K562 (cell line): ENCODE data around the gene PACS2. TPM values are rescaled to one million over a fixed set of nuclear protein-coding genes. Genes with fewer than 3 reads are reported as not detected.

Source experiments
- ASH1L ChIP-seq: fragments of 450-650 bp; IDR thresholded peaks from 2 replicates; pipeline ENCODE4 v1.6.1; 2018; ENCODE audit warnings: borderline replicate concordance, mild to moderate bottlenecking, low read depth; ENCODE audit not compliant: partially characterized antibody
- BCL6 ChIP-seq: fragments of 250-450 bp; sonication (Bioruptor Pico); IDR thresholded peaks from 2 replicates; pipeline ENCODE4 v1.4.0; 2020
- CBX2 ChIP-seq: fragments of 200-600 bp; sonication (generic); IDR thresholded peaks from one replicate; pipeline ENCODE4 v1.6.1; 2012; ENCODE audit warnings: mild to moderate bottlenecking, low read length, inconsistent platforms; ENCODE audit not compliant: insufficient read depth, poor library complexity, severe bottlenecking
- CTBP1 ChIP-seq: fragments of 450-650 bp; IDR thresholded peaks from 2 replicates; pipeline ENCODE4 v1.6.1; 2016; ENCODE audit warnings: borderline replicate concordance
- GABPB1 ChIP-seq: sonication (generic); formaldehyde crosslinking; IDR thresholded peaks from 2 replicates; pipeline ENCODE4 v1.8.0; 2022; ENCODE audit warnings: mild to moderate bottlenecking, missing genetic modification reagents
- GATAD2B ChIP-seq: fragments of 450-650 bp; IDR thresholded peaks from 2 replicates; pipeline ENCODE4 v1.6.1; 2017; ENCODE audit warnings: mild to moderate bottlenecking, borderline replicate concordance
- HLTF ChIP-seq: fragments of 450-650 bp; IDR thresholded peaks from 2 replicates; pipeline ENCODE4 v1.6.1; 2016
- HMGXB4 ChIP-seq: sonication (generic); formaldehyde crosslinking; IDR thresholded peaks from 2 replicates; pipeline ENCODE4 v1.8.1; 2023; ENCODE audit warnings: mild to moderate bottlenecking, missing genetic modification reagents
- KDM1A ChIP-seq, 2 experiments: fragments of 450-650 bp; IDR thresholded peaks; 2 replicates each; pipeline ENCODE4 v1.6.1; 2016; ENCODE audit warnings: mild to moderate bottlenecking in 2 of 2
- KLF13 ChIP-seq: fragments of 450-650 bp; IDR thresholded peaks from 2 replicates; pipeline ENCODE4 v1.6.1; 2016; ENCODE audit warnings: missing genetic modification characterization, low read depth, mild to moderate bottlenecking, missing compliant biosample characterization, moderate library complexity, borderline replicate concordance
- KLF16 ChIP-seq: IDR thresholded peaks from 2 replicates; pipeline ENCODE4 v1.6.1; 2016; ENCODE audit warnings: antibody characterized with exemption
- MEF2A ChIP-seq: IDR thresholded peaks from 2 replicates; pipeline ENCODE4 v1.6.1; 2011; ENCODE audit warnings: low read depth, mild to moderate bottlenecking, low read length, moderate library complexity; ENCODE audit not compliant: control insufficient read depth
- NCOR1 ChIP-seq: fragments of 450-650 bp; IDR thresholded peaks from 2 replicates; pipeline ENCODE4 v1.6.1; 2016; ENCODE audit warnings: mild to moderate bottlenecking, moderate library complexity
- NFRKB ChIP-seq: fragments of 450-650 bp; IDR thresholded peaks from 2 replicates; pipeline ENCODE4 v1.6.1; 2016; ENCODE audit warnings: low read depth
- NFXL1 ChIP-seq: fragments of 450-650 bp; formaldehyde crosslinking; IDR thresholded peaks from 2 replicates; pipeline ENCODE4 v1.4.0; 2021; ENCODE audit warnings: mild to moderate bottlenecking
- POU5F1 ChIP-seq: fragments of 150-350 bp; IDR thresholded peaks from 2 replicates; pipeline ENCODE4 v1.6.1; 2014; ENCODE audit warnings: borderline replicate concordance, low read length, low read depth, mild to moderate bottlenecking; ENCODE audit not compliant: partially characterized antibody
- RBM15 ChIP-seq: fragments of 200-400 bp; formaldehyde crosslinking; IDR thresholded peaks from 2 replicates; pipeline ENCODE4 v1.6.1; 2018; ENCODE audit warnings: mild to moderate bottlenecking, low read length, moderate library complexity; ENCODE audit not compliant: insufficient read depth
- SETDB1 ChIP-seq: IDR thresholded peaks from one replicate; pipeline ENCODE4 v1.6.1; 2012; ENCODE audit warnings: low read length, control low read depth, inconsistent platforms
- SP1 ChIP-seq: sonication (generic); formaldehyde crosslinking; IDR thresholded peaks from 2 replicates; pipeline ENCODE4 v1.8.1; 2022; ENCODE audit warnings: mild to moderate bottlenecking, missing genetic modification reagents
- TFE3 ChIP-seq: fragments of 450-650 bp; formaldehyde crosslinking; IDR thresholded peaks from 2 replicates; pipeline ENCODE4 v1.4.0; 2020; ENCODE audit warnings: mild to moderate bottlenecking, mixed read lengths
- TRIM28 ChIP-seq: fragments of 450-650 bp; IDR thresholded peaks from 2 replicates; pipeline ENCODE4 v1.6.1; 2017
- ZBTB43 ChIP-seq: sonication (generic); formaldehyde crosslinking; IDR thresholded peaks from 2 replicates; pipeline ENCODE4 v1.8.0; 2023; ENCODE audit warnings: mild to moderate bottlenecking, missing genetic modification reagents
- ZC3H8 ChIP-seq: fragments of 450-650 bp; IDR thresholded peaks from 2 replicates; pipeline ENCODE4 v1.6.1; 2017
- ZNF134 ChIP-seq: fragments of 250-450 bp; sonication (Bioruptor Pico); conservative IDR thresholded peaks from 2 replicates; pipeline ENCODE4 v1.4.0; 2020
- ZNF232 ChIP-seq: sonication (generic); formaldehyde crosslinking; IDR thresholded peaks from 2 replicates; pipeline ENCODE4 v1.8.0; 2022; ENCODE audit warnings: mild to moderate bottlenecking, missing genetic modification reagents
- ZNF707 ChIP-seq: fragments of 250-450 bp; sonication (Bioruptor Pico); conservative IDR thresholded peaks from 2 replicates; pipeline ENCODE4 v1.8.0; 2022; ENCODE audit warnings: inconsistent platforms, mild to moderate bottlenecking, moderate library complexity
- ZNF77 ChIP-seq: fragments of 250-450 bp; sonication (Bioruptor Pico); IDR thresholded peaks from 2 replicates; pipeline ENCODE4 v1.5.0; 2020
- polyA plus RNA-seq, 8 experiments: library from polyadenylated mRNA; depleted of rRNA in 4 of 8; stranded (reverse) in 5 of 8; unstranded in 3 of 8; fragments of >200 nt; fragmentation: Nextera tagmentation in 2 of 8; fragmentation: Illumina TruSeq in 1 of 8; extraction: Ambion mirVana in 2 of 8; extraction: Trizol in 1 of 8; gene quantifications; 2 replicates each; pipeline versions ENCODE4 v1.2.1 to v1.2.3, GENCODE V29; 2011 to 2014; ENCODE audit warnings: inconsistent platforms in 1 of 8, missing spikeins in 1 of 8
- total RNA-seq, 7 experiments: library from RNA; depleted of rRNA in 6 of 7; stranded (reverse); fragments of >200 nt in 6 of 7; fragmentation: Illumina TruSeq in 2 of 7; extraction: Trizol in 2 of 7; gene quantifications; 2 replicates each; pipeline versions ENCODE4 v1.2.1 to v1.2.3, GENCODE V29; 2011 to 2021; ENCODE audit warnings: low replicate concordance in 1 of 7

Gene PACS2
- total and polyA plus RNA-seq, 9 of the 15 experiments (the other 6 are each of a cell fraction or from before 2014, with no cell fraction given), result 0.11 to 20.8 (median 9.9) TPM

- TF ChIP-seq NCOR1 (no peak), TFE3 (no peak), RBM15 (no peak), GABPB1 (CRISPR knock-in tag) (peak; percentile 18; the same call in 1 of the 2 replicates), ZC3H8 (no peak), ZNF707 (no peak), GATAD2B (peak; percentile 59; the same call in 1 of the 2 replicates), ZNF77 (CRISPR knock-in tag) (no peak), KDM1A (IDR thresholded peaks at IDR 0.05) (no peak), BCL6 (no peak), NFXL1 (CRISPR knock-in tag) (no peak), KLF13 (tag) (no peak), HLTF (no peak), NFRKB (no peak), SETDB1 (no peak), MEF2A (no peak), ZNF134 (CRISPR knock-in tag) (no peak), TRIM28 (no peak), ZBTB43 (CRISPR knock-in tag) (no peak), ZNF232 (no peak), SP1 (CRISPR knock-in tag) (no peak), ASH1L (no peak), HMGXB4 (CRISPR knock-in tag) (no peak), POU5F1 (no peak), CBX2 (no peak), KLF16 (no peak), CTBP1 (peak; percentile 41; the same call in 1 of the 2 replicates)
Measured at GRCh38 chr14:105414456-105415371, 100.2 kb downstream of the PACS2 start (continued).
